HG03064 (cell line): ENCODE data around the gene GDAP2.

ENCODE experiments used
- ATAC-seq: cut with Tn5 transposase; IDR thresholded peaks from one replicate; pipeline ENCODE4 v1.9.1; 2021; ENCODE audit warnings: low read depth; ENCODE audit not compliant: unreplicated experiment

Gene GDAP2

DNA sequence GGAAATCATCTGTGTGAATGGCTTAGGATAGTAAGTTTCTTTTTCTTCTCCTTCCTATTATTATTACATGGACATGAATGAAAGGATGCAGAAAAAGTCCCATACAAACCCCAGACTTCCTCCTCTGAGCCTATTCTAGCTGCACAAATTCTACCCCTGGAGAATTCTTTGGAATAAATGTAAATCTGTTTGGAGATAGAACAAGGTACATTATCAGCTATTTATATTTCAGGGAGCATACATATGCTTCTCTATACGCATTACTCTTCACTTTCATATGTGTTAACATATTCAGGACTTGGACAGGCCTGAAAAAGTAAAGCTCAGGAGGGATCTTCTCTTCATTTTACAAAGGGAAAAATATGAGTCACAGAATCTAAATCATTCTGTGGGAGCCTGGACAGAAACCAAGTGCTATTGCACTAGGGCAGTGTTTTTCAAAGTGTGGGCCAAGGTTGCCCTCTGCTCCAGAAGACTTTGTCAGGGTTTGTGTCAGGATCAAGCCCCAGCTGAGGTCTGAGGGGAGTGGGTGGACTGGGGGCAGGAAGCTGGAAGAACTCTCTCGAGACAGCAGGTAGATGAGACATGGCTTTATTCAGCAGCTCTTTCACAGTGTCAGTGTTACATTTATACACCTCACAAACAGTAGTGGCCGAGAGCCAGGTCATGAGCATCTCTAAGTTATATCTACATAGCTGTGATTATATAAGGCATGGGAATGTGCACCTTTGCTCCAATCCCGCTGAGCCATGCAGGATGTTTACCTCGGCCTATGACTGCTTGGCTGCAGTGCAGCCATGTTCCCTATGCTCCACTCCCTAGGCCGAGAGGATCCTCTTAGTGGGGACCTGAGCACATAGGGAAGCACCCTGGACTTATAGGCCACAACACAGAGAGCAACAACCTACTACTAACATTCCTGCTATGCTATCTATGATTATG, 114.3 kb downstream of the GDAP2 start:
- ATAC-seq = no peak
